A549 (cell line): ENCODE results near the gene USP3.

Experiments
- HDAC2 ChIP-seq: fragments of 200-600 bp; sonication (generic); IDR thresholded peaks from 2 replicates; pipeline ENCODE4 v1.6.1; 2016
- MYC ChIP-seq: IDR thresholded peaks from 2 replicates; pipeline ENCODE4 v1.6.1; 2012; ENCODE audit warnings: mild to moderate bottlenecking, inconsistent platforms, low read length, improper control_type of control experiment, borderline replicate concordance
- POLR2A ChIP-seq: IDR thresholded peaks from 2 replicates; pipeline ENCODE4 v1.6.1; 2012; ENCODE audit warnings: mild to moderate bottlenecking, low read length
- RAD21 ChIP-seq, 2 experiments: fragments of >200 bp in 1 of 2; sonication (Bioruptor Twin) in 1 of 2; formaldehyde crosslinking in 1 of 2; IDR thresholded peaks in 1 of 2; conservative IDR thresholded peaks in 1 of 2; 2 replicates in 1 of 2; 3 replicates in 1 of 2; pipeline ENCODE4 v1.6.1; 2012 to 2018; ENCODE audit warnings: inconsistent platforms in 1 of 2
- RCOR1 ChIP-seq: fragments of 150-350 bp; IDR thresholded peaks from 2 replicates; pipeline ENCODE4 v1.6.1; 2014; ENCODE audit warnings: antibody characterized with exemption, low read length, low read depth
- REST ChIP-seq: fragments of 200-600 bp; sonication (generic); IDR thresholded peaks from 2 replicates; pipeline ENCODE4 v1.6.1; 2016; ENCODE audit warnings: antibody characterized with exemption, mild to moderate bottlenecking, moderate library complexity
- TF ChIP-seq, protein P1 (sequence below): fragments of >200 bp; sonication (Bioruptor Twin); formaldehyde crosslinking; IDR thresholded peaks from 3 replicates; pipeline ENCODE4 v1.5.1; 2016

- TF ChIP-seq REST (no peak), HDAC2 (no peak), POLR2A (no peak), RAD21 (conservative IDR thresholded peaks at IDR 0.05 in 1 of 2, IDR thresholded peaks at IDR 0.05 in 1 of 2) (no peak), RCOR1 (no peak), MYC (no peak)
- TF ChIP-seq, protein P1, sequence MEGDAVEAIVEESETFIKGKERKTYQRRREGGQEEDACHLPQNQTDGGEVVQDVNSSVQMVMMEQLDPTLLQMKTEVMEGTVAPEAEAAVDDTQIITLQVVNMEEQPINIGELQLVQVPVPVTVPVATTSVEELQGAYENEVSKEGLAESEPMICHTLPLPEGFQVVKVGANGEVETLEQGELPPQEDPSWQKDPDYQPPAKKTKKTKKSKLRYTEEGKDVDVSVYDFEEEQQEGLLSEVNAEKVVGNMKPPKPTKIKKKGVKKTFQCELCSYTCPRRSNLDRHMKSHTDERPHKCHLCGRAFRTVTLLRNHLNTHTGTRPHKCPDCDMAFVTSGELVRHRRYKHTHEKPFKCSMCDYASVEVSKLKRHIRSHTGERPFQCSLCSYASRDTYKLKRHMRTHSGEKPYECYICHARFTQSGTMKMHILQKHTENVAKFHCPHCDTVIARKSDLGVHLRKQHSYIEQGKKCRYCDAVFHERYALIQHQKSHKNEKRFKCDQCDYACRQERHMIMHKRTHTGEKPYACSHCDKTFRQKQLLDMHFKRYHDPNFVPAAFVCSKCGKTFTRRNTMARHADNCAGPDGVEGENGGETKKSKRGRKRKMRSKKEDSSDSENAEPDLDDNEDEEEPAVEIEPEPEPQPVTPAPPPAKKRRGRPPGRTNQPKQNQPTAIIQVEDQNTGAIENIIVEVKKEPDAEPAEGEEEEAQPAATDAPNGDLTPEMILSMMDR: no peak
Measured at GRCh38 chr15:63482874-63483323, 21.5 kb upstream of the USP3 start.
